ENCODE data around the gene LTB4R2. TPM values are rescaled to one million over a fixed set of nuclear protein-coding genes. Genes with fewer than 3 reads are reported as not detected.

LTB4R2 gene
- total RNA-seq, 4 donors from 2014 or later, result 2.4 to 5.0 (median 3.4) TPM

DNA sequence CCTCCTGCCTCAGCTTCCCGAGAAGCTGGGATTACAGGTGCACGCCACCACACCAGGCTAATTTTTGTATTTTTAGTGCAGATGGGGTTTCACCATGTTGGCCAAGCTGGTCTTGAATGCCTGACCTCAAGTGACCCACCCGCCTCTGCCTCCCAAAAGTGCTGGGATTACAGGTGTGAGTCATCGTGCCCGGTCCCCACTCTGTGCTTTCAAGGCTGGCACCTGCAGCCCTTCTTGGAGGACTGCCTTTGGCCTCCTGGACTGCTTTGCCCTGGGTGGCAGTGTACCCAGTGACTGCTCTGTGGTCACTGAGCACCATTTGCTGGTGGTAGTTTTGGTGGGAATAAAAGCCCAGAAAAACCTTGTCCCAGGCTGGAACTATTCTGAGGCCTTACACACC, 22.9 kb upstream of the LTB4R2 start:
- Histone ChIP-seq H3K4me1 (no peaks in the 10 kb centered on the region), H3K27ac (no peak overlapping the region), H3K4me3 (no peak overlapping the region), H3K9me3 (no peaks in the 10 kb centered on the region), H3K36me3 (peaks cover 0 to 29% of the 10 kb centered on the region in 2 donors), H3K27me3 (no peaks in the 10 kb centered on the region)
- ATAC-seq, result no peak
- TF ChIP-seq EP300 (IDR thresholded peaks at IDR 0.05) (no peak), POLR2AphosphoS5 (IDR thresholded peaks at IDR 0.05) (no peak), POLR2A (IDR thresholded peaks at IDR 0.05) (no peak)
- TF ChIP-seq, protein P1, sequence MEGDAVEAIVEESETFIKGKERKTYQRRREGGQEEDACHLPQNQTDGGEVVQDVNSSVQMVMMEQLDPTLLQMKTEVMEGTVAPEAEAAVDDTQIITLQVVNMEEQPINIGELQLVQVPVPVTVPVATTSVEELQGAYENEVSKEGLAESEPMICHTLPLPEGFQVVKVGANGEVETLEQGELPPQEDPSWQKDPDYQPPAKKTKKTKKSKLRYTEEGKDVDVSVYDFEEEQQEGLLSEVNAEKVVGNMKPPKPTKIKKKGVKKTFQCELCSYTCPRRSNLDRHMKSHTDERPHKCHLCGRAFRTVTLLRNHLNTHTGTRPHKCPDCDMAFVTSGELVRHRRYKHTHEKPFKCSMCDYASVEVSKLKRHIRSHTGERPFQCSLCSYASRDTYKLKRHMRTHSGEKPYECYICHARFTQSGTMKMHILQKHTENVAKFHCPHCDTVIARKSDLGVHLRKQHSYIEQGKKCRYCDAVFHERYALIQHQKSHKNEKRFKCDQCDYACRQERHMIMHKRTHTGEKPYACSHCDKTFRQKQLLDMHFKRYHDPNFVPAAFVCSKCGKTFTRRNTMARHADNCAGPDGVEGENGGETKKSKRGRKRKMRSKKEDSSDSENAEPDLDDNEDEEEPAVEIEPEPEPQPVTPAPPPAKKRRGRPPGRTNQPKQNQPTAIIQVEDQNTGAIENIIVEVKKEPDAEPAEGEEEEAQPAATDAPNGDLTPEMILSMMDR (IDR thresholded peaks at IDR 0.05), result no peak
- 90 to 100% methylated on average over 2 of the region's 5 CpGs for WGBS, 2 donors (ENCODE audit: low coverage in 1 of 2)

DNA sequence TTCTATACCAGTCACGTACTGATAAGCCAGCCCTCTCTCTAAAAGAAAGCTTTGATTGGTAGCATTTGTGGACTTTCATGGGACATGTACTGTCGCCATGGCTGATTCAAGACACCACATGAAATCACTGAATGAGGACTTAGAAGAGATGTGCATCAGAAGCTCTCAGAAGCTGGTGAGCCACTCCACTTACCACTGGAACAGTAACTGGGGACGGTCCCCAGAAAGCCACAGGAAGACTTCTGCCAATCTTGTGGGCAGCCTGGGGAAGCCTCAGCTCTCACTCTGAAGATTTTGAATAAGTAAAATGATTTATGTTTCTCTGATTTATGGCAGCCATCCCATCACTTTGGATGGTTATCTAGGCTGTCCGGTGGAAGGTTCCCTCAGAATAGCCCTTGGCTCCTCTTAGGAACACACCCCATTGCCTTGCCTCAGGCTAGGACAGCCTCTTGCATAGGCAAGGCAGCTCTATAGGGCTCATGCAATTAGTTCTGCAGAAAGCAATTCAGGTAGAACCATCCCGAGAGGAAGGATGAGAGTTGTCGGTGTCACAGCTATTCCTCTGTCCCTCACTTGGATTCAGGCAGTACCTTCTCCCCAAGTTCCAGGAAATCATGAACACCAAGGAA, 20.2 kb upstream of the LTB4R2 start:
- Histone ChIP-seq H3K27me3 (no peaks in the 10 kb centered on the region), H3K4me3 (no peak overlapping the region), H3K36me3 (peaks cover 0 to 48% of the 10 kb centered on the region in 2 donors), H3K9me3 (no peaks in the 10 kb centered on the region), H3K27ac (no peak overlapping the region), H3K4me1 (no peaks in the 10 kb centered on the region)
- no peak for ATAC-seq
- 87 to 91% methylated on average over 4 of the region's 6 CpGs for WGBS, 2 donors (ENCODE audit: low coverage in 1 of 2)
- TF ChIP-seq POLR2AphosphoS5 (IDR thresholded peaks at IDR 0.05), result no peak
- TF ChIP-seq EP300 (IDR thresholded peaks at IDR 0.05), result no peak
- TF ChIP-seq, protein P1 (IDR thresholded peaks at IDR 0.05), result no peak
- no peak for TF ChIP-seq POLR2A (IDR thresholded peaks at IDR 0.05)

DNA sequence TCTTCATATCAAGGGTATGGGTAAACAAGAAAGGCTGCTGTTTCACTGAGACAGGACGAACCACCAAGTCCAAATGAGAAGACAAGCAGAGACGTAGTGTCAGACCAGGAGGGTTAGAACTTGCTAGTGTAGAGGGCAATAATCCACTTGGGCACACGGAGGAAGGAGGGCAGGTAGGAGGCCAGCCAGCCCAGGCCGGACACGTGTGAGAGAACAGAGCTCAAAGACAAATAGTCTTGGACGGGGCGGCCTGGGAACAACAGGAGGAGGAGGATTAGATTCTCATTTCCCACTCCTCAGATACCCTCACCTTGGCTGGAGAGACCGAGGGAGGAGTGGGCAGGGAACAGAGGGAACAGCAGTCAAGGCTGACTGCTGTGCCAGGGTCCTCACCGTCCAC, 19.2 kb upstream of the LTB4R2 start:
- TF ChIP-seq POLR2A (IDR thresholded peaks at IDR 0.05) (no peak), POLR2AphosphoS5 (IDR thresholded peaks at IDR 0.05) (no peak), EP300 (IDR thresholded peaks at IDR 0.05) (no peak)
- TF ChIP-seq, protein P1 (IDR thresholded peaks at IDR 0.05), result no peak
- 54 to 73% methylated on average over 6 to 9 of the region's 9 CpGs for WGBS, 2 donors (ENCODE audit: low coverage in 1 of 2)
- H3K27ac ChIP-seq, result no peak overlapping the region

DNA sequence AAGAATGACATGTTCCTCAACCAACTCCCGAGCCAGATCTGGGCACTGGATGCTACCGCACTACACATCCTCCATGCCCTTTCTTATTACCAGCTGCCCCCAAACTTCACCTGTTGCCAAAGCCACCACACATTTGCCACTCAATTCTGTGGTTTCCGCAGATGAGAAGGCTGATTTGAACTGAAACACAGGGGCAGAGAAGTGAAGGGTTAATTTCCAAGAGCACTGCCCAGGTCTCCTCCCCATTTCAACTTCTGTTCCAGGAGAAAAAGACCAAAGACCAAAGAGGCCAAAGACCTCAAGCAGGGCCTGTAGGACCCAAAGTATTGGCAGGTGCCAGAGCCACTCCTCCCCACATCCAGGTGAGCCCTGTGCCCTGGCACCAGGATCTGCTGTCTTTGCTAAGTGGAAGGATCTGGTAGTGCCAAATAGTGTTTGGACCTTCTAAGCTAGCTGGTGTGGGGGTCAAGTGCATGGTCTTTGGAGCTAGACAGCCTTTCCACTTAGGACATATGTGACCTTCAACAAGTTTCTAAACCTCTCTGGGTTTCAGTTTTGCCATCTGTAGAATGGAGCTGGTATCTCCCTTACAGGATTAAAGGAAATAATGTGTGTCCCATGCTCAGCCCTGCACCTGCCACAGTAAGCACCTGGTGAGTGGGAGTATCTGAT, 18.4 kb upstream of the LTB4R2 start:
- no peak for ATAC-seq
- H3K27me3 ChIP-seq, result no peaks in the 10 kb centered on the region
- WGBS, 2 donors (ENCODE audit: low coverage in 1 of 2), result 100% methylated on average over 1 of the region's 3 CpGs
- H3K4me3 ChIP-seq, result no peak overlapping the region
- H3K4me1 ChIP-seq, result peaks cover 0 to 4% (median 0%) of the 10 kb centered on the region in 3 donors
- H3K27ac ChIP-seq, result no peak overlapping the region
- TF ChIP-seq POLR2AphosphoS5 (IDR thresholded peaks at IDR 0.05) (no peak), POLR2A (IDR thresholded peaks at IDR 0.05) (no peak), EP300 (IDR thresholded peaks at IDR 0.05) (no peak)
- TF ChIP-seq, protein P1 (IDR thresholded peaks at IDR 0.05), result no peak
- no peaks in the 10 kb centered on the region for H3K9me3 ChIP-seq
- peaks cover 0 to 64% of the 10 kb centered on the region in 2 donors for H3K36me3 ChIP-seq

More for the DNA sequence above, 19.2 kb upstream of the LTB4R2 start:
- H3K36me3 ChIP-seq, result peaks cover 0 to 57% of the 10 kb centered on the region in 2 donors
- H3K4me1 ChIP-seq, result no peaks in the 10 kb centered on the region
- no peaks in the 10 kb centered on the region for H3K9me3 ChIP-seq
- H3K4me3 ChIP-seq, result no peak overlapping the region
- H3K27me3 ChIP-seq, result no peaks in the 10 kb centered on the region
- ATAC-seq, result no peak

Data from gastroesophageal sphincter (tissue), 4 donors.